ENCODE results near the gene OBP2B. TPM values are rescaled to one million over a fixed set of nuclear protein-coding genes. Genes with fewer than 3 reads are reported as not detected.
"Not testable (repeated sequence)": the region's sequence is repeated elsewhere in the genome, so short reads cannot be mapped to it uniquely, and the experiment has no call there.

OBP2B gene
- polyA plus RNA-seq, 2 donors: not detected

GRCh38 chr9:133223159-133223756 is 14.2 kb upstream of the OBP2B start:
- H3K27me3 ChIP-seq (ENCODE audit: control insufficient read depth in 1 of 2, insufficient read depth in 2 of 2, low read length in 2 of 2); H3K9me3 ChIP-seq (ENCODE audit: control insufficient read depth in 2 of 2, insufficient read depth in 1 of 2, low read depth in 1 of 2, low read length in 1 of 2); H3K4me3 ChIP-seq (ENCODE audit: low read depth in 1 of 2, low read length in 2 of 2); H3K36me3 ChIP-seq (ENCODE audit: control insufficient read depth in 2 of 2, insufficient read depth in 2 of 2, low read length in 1 of 2); H3K27ac ChIP-seq (ENCODE audit: low read depth in 2 of 2, low read length in 1 of 2); H3K4me1 ChIP-seq (ENCODE audit: control insufficient read depth in 2 of 2, insufficient read depth in 2 of 2, low read length in 1 of 2): not testable (repeated sequence)
- WGBS, 2 donors: 30 to 35% methylated on average over 11 to 13 of the region's 13 CpGs

GRCh38 chr9:133221994-133222393 is 12.9 kb upstream of the OBP2B start:
- H3K4me1 ChIP-seq (ENCODE audit: control insufficient read depth in 2 of 2, insufficient read depth in 2 of 2, low read length in 1 of 2); H3K9me3 ChIP-seq (ENCODE audit: control insufficient read depth in 2 of 2, insufficient read depth in 1 of 2, low read depth in 1 of 2, low read length in 1 of 2); H3K36me3 ChIP-seq (ENCODE audit: control insufficient read depth in 2 of 2, insufficient read depth in 2 of 2, low read length in 1 of 2); H3K27ac ChIP-seq (ENCODE audit: low read depth in 2 of 2, low read length in 1 of 2); H3K4me3 ChIP-seq (ENCODE audit: low read depth in 1 of 2, low read length in 2 of 2); H3K27me3 ChIP-seq (ENCODE audit: control insufficient read depth in 1 of 2, insufficient read depth in 2 of 2, low read length in 2 of 2): not testable (repeated sequence)
- WGBS, 2 donors: 68 to 78% methylated on average over 12 of the region's 12 CpGs

DNA sequence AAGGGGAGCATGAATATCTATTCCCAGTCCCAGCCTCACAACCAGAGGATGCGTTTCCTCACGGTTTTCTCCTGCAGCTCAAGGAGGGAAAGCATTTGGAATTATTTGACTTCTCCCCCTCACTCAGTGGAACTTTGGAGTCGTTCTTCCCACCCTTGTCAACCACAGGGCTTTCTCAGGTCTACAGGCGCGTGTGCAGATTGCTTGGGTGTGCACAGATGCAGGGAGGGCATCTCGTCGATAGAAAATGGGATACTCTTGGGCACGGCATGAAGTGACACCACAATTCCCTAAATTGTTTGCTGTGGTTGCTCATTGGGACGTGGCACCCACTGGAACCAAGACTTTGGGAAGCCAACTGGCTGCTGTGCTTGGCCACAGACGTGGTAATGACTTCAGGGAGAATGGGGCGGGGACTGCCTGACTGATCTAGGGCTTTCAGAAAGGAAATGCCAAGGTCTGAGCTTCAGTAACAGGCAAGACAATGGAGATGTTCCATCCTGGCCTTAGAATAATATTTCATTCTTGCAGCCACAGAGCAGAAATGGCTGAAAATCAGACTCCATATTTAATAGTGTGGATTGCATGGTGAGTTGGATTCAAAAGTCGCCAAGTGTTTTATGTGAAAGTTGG is 12.2 kb upstream of the OBP2B start:
- 73 to 74% methylated on average over 12 of the region's 12 CpGs for WGBS, 2 donors
- Histone ChIP-seq H3K27ac (ENCODE audit: low read depth in 2 of 2, low read length in 1 of 2) (no peak overlapping the region), H3K36me3 (ENCODE audit: control insufficient read depth in 2 of 2, insufficient read depth in 2 of 2, low read length in 1 of 2) (no peaks in the 10 kb centered on the region), H3K4me3 (ENCODE audit: low read depth in 1 of 2, low read length in 2 of 2) (no peak overlapping the region), H3K4me1 (ENCODE audit: control insufficient read depth in 2 of 2, insufficient read depth in 2 of 2, low read length in 1 of 2) (no peaks in the 10 kb centered on the region), H3K9me3 (ENCODE audit: control insufficient read depth in 2 of 2, insufficient read depth in 1 of 2, low read depth in 1 of 2, low read length in 1 of 2) (no peaks in the 10 kb centered on the region), H3K27me3 (ENCODE audit: control insufficient read depth in 1 of 2, insufficient read depth in 2 of 2, low read length in 2 of 2) (peaks cover 2 to 3% of the 10 kb centered on the region in 2 donors)

DNA sequence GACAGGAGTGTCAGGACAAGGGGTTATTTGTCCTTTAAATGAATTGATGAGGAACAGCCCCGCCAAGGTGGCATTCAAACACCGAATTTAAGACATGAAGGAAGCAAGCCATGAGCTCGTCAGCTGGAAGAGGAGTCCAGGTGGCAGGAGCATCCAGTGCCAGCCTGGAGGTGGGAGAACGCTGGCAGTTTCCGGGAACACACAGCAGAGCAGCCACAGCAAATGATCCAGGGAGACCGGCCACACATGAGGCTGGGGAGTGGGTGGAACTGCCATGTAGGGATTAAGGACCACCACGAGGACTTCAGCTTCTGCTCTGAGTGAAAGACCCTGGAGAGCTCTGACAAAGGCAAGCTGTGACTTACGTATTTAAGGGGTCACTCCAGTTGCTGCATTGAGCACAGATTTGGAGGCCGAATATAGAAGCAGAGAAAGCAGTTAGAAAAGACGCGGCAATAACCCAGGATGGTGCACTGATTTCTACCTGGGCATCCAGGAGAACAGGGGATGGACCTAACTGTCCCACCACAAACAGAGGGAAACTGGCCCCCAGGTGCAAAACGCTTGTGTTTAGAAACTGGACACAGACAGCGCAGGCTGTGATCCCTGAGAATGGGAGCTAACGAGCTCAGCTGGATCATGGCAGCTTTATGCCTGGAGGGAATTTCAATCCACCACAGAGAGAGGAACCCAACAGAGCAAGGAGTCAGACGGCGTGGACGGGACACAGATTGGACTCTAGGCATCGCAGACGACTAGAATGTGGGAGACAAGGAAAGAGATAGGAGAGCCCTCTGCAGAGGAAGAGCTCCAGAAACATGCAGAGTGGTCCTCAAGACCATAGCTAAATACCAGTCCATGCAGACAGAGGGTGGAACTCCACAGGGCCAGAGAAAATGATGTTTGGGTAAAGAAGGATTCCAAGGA is 9.3 kb upstream of the OBP2B start:
- not testable (repeated sequence) for H3K36me3 ChIP-seq (ENCODE audit: control insufficient read depth in 2 of 2, insufficient read depth in 2 of 2, low read length in 1 of 2); H3K4me3 ChIP-seq (ENCODE audit: low read depth in 1 of 2, low read length in 2 of 2); H3K27me3 ChIP-seq (ENCODE audit: control insufficient read depth in 1 of 2, insufficient read depth in 2 of 2, low read length in 2 of 2); H3K9me3 ChIP-seq (ENCODE audit: control insufficient read depth in 2 of 2, insufficient read depth in 1 of 2, low read depth in 1 of 2, low read length in 1 of 2); H3K27ac ChIP-seq (ENCODE audit: low read depth in 2 of 2, low read length in 1 of 2); H3K4me1 ChIP-seq (ENCODE audit: control insufficient read depth in 2 of 2, insufficient read depth in 2 of 2, low read length in 1 of 2)
- 73% methylated on average over 17 to 19 of the region's 19 CpGs for WGBS, 2 donors

DNA sequence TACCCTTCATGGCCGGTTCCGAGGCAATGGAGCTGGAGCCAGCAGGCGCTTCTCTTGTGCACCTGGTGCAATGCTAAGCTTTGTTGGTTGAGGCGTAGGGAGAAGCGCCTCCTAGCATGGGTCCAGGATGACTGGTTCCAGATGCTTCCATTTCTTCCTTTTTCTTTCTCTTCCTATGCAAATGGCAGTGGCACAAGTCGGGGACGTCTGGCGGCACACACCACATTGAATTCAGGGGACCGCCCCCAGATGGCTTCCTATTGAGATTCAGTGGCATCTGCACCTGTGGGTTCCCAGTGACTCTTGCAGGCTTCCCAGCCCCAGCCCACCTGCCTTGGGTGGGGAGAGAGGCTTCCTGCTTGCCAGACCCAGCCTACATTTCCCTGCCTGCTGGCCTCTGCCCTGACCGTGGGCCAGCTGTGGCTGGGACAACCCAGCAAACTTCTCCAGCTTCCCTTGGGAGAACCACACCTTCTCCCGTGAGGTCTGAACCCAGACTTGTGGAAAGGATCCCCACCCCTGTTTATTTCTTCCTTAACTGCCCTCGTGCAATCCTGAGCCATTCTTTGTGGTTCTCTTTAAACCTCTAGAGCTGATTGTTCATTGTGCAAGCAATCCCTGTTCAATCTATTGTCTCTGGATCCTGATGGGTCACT is 8.4 kb upstream of the OBP2B start:
- H3K27ac ChIP-seq (ENCODE audit: low read depth in 2 of 2, low read length in 1 of 2); H3K4me3 ChIP-seq (ENCODE audit: low read depth in 1 of 2, low read length in 2 of 2); H3K36me3 ChIP-seq (ENCODE audit: control insufficient read depth in 2 of 2, insufficient read depth in 2 of 2, low read length in 1 of 2); H3K27me3 ChIP-seq (ENCODE audit: control insufficient read depth in 1 of 2, insufficient read depth in 2 of 2, low read length in 2 of 2); H3K9me3 ChIP-seq (ENCODE audit: control insufficient read depth in 2 of 2, insufficient read depth in 1 of 2, low read depth in 1 of 2, low read length in 1 of 2); H3K4me1 ChIP-seq (ENCODE audit: control insufficient read depth in 2 of 2, insufficient read depth in 2 of 2, low read length in 1 of 2): not testable (repeated sequence)
- WGBS, 2 donors: 64 to 66% methylated on average over 11 to 12 of the region's 12 CpGs

DNA sequence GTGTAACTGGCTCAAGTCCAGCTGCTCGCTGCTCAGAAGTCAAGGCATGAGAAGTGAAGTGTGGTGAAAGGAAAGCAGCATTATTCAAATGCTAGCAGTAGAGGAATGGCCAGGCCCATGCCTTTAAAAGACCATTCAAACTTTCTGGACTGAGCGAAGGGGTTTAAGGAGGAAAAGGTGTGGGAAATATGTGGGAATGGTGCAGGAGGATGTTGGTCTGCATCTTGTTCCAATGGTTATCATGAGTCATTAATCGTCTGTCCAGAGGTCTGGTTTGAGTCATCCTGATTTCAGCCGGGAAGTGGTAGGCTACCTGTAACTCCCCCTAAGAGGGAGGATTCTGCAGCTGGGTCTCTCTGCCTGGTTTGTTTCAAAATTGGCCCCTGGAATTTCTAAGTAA is 5.2 kb upstream of the OBP2B start:
- H3K27ac ChIP-seq (ENCODE audit: low read depth in 2 of 2, low read length in 1 of 2); H3K4me1 ChIP-seq (ENCODE audit: control insufficient read depth in 2 of 2, insufficient read depth in 2 of 2, low read length in 1 of 2); H3K36me3 ChIP-seq (ENCODE audit: control insufficient read depth in 2 of 2, insufficient read depth in 2 of 2, low read length in 1 of 2); H3K27me3 ChIP-seq (ENCODE audit: control insufficient read depth in 1 of 2, insufficient read depth in 2 of 2, low read length in 2 of 2); H3K9me3 ChIP-seq (ENCODE audit: control insufficient read depth in 2 of 2, insufficient read depth in 1 of 2, low read depth in 1 of 2, low read length in 1 of 2); H3K4me3 ChIP-seq (ENCODE audit: low read depth in 1 of 2, low read length in 2 of 2): not testable (repeated sequence)
- 42% methylated on average over 4 of the region's 4 CpGs for WGBS, 2 donors

DNA sequence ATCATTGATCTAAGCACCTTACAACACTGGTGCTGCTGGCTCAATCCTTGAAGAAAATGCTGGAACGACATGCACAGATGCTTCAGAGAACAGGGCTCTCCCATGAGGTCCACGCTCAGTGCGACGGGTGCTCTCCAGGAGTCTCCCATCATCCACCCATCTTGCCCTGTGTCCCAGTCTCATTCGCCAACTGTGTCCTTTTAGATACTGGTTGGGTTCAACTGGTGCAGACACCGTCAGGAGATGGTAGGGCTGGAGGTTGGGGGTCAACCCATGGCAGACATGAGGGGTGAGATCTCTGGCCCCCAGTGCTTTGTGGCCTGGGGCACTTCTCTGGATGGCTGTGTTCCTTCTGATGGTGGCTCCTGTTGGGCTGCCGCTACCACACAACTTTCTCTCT is 1.6 kb upstream of the OBP2B start:
- peaks cover 0 to 2% of the 10 kb centered on the region in 2 donors for H3K27me3 ChIP-seq (ENCODE audit: control insufficient read depth in 1 of 2, insufficient read depth in 2 of 2, low read length in 2 of 2)

DNA sequence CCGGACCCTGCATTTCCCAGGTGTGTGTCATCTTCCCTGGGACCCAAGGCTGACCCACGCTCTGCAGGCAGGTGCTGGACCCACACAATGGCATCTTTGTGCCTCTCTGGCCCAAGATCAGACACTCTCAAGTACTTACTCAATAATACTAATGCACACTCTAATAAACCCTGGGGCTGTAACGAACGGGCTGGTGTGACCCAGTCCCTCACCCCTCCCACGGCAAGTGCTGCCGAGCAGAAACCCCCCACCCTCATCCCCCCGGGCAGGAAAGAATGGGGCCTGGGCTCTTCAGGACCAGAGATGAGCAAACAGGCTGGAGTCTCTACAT is 1.1 kb upstream of the OBP2B start:
- H3K9me3 ChIP-seq (ENCODE audit: control insufficient read depth in 2 of 2, insufficient read depth in 1 of 2, low read depth in 1 of 2, low read length in 1 of 2): peaks cover 0 to 5% of the 10 kb centered on the region in 2 donors
- WGBS, 2 donors: 31 to 35% methylated on average over 7 of the region's 7 CpGs
- no peak overlapping the region for H3K27ac ChIP-seq (ENCODE audit: low read depth in 2 of 2, low read length in 1 of 2)
- no peak overlapping the region for H3K4me3 ChIP-seq (ENCODE audit: low read depth in 1 of 2, low read length in 2 of 2)
- peaks cover 0 to 2% of the 10 kb centered on the region in 2 donors for H3K27me3 ChIP-seq (ENCODE audit: control insufficient read depth in 1 of 2, insufficient read depth in 2 of 2, low read length in 2 of 2)
- H3K36me3 ChIP-seq (ENCODE audit: control insufficient read depth in 2 of 2, insufficient read depth in 2 of 2, low read length in 1 of 2): no peaks in the 10 kb centered on the region
- H3K4me1 ChIP-seq (ENCODE audit: control insufficient read depth in 2 of 2, insufficient read depth in 2 of 2, low read length in 1 of 2): no peaks in the 10 kb centered on the region

More for the DNA sequence above, 1.6 kb upstream of the OBP2B start:
- Histone ChIP-seq H3K4me1 (ENCODE audit: control insufficient read depth in 2 of 2, insufficient read depth in 2 of 2, low read length in 1 of 2) (no peaks in the 10 kb centered on the region), H3K9me3 (ENCODE audit: control insufficient read depth in 2 of 2, insufficient read depth in 1 of 2, low read depth in 1 of 2, low read length in 1 of 2) (peaks cover 0 to 5% of the 10 kb centered on the region in 2 donors), H3K4me3 (ENCODE audit: low read depth in 1 of 2, low read length in 2 of 2) (no peak overlapping the region), H3K36me3 (ENCODE audit: control insufficient read depth in 2 of 2, insufficient read depth in 2 of 2, low read length in 1 of 2) (no peaks in the 10 kb centered on the region), H3K27ac (ENCODE audit: low read depth in 2 of 2, low read length in 1 of 2) (no peak overlapping the region)
- 87 to 89% methylated on average over 7 of the region's 7 CpGs for WGBS, 2 donors

GRCh38 chr9:133209327-133210201 is 514 bp upstream of the OBP2B start:
- H3K4me3 ChIP-seq (ENCODE audit: low read depth in 1 of 2, low read length in 2 of 2); H3K36me3 ChIP-seq (ENCODE audit: control insufficient read depth in 2 of 2, insufficient read depth in 2 of 2, low read length in 1 of 2); H3K27ac ChIP-seq (ENCODE audit: low read depth in 2 of 2, low read length in 1 of 2); H3K27me3 ChIP-seq (ENCODE audit: control insufficient read depth in 1 of 2, insufficient read depth in 2 of 2, low read length in 2 of 2); H3K4me1 ChIP-seq (ENCODE audit: control insufficient read depth in 2 of 2, insufficient read depth in 2 of 2, low read length in 1 of 2); H3K9me3 ChIP-seq (ENCODE audit: control insufficient read depth in 2 of 2, insufficient read depth in 1 of 2, low read depth in 1 of 2, low read length in 1 of 2): not testable (repeated sequence)
- 63 to 66% methylated on average over 29 of the region's 29 CpGs for WGBS, 2 donors

Measured in esophagus (tissue), 2 donors.